SU-DHL-6 (cell line): Measurements from ENCODE around the gene PAF1.

Source experiments
- H2AFZ ChIP-seq: fragments of 200-600 bp; sonication (generic); 2 replicates; pipeline ENCODE4 v1.6.1; 2014; ENCODE audit warnings: low read depth, mild to moderate bottlenecking, moderate library complexity, mixed read lengths, antibody characterized with exemption, low read length; ENCODE audit not compliant: severe bottlenecking
- H3F3A ChIP-seq: fragments of 200-600 bp; shearing (Covaris generic); 2 replicates; pipeline ENCODE4 v1.6.0; 2016; ENCODE audit warnings: antibody characterized with exemption, mild to moderate bottlenecking; ENCODE audit not compliant: insufficient read depth
- H3K27ac ChIP-seq: fragments of 200-600 bp; sonication (generic); 2 replicates; pipeline ENCODE4 v1.5.1; 2016; ENCODE audit warnings: low read depth, mild to moderate bottlenecking, low read length, moderate library complexity, mixed read lengths
- H3K27me3 ChIP-seq: fragments of 200-600 bp; sonication (generic), shearing (Covaris generic); 2 replicates; pipeline ENCODE4 v1.6.0; 2014; ENCODE audit warnings: mild to moderate bottlenecking, low read length
- H3K36me3 ChIP-seq: fragments of 200-600 bp; sonication (generic); 2 replicates; pipeline ENCODE4 v1.6.1; 2014; ENCODE audit warnings: mild to moderate bottlenecking, low read length, mixed read lengths
- H3K4me2 ChIP-seq: fragments of 300-600, 200-600 bp; shearing (Covaris generic), sonication (generic); 2 replicates; pipeline ENCODE4 v1.6.0; 2014; ENCODE audit warnings: low read length, low read depth, mild to moderate bottlenecking; ENCODE audit not compliant: poor library complexity, severe bottlenecking
- H3K4me3 ChIP-seq: fragments of 200-600 bp; sonication (generic); 2 replicates; pipeline ENCODE4 v1.5.1; 2014; ENCODE audit warnings: antibody characterized with exemption, low read length, mild to moderate bottlenecking, mixed read lengths; ENCODE audit not compliant: insufficient read depth, poor library complexity, severe bottlenecking
- H3K79me2 ChIP-seq: fragments of 200-600 bp; sonication (generic); 2 replicates; pipeline ENCODE4 v1.6.1; 2014; ENCODE audit warnings: mild to moderate bottlenecking, low read length, moderate library complexity; ENCODE audit not compliant: insufficient read depth
- H3K9ac ChIP-seq: fragments of 200-600 bp; sonication (generic); 2 replicates; pipeline ENCODE4 v1.7.0; 2014; ENCODE audit warnings: mild to moderate bottlenecking, low read length
- H3K9me2 ChIP-seq: fragments of 200-600 bp; sonication (generic); replicated peaks from 2 replicates; pipeline ENCODE4 v1.6.1; 2014; ENCODE audit warnings: low read length; ENCODE audit not compliant: insufficient read depth
- H3K9me3 ChIP-seq: fragments of 200-600 bp; sonication (generic); 2 replicates; pipeline ENCODE4 v1.6.1; 2014; ENCODE audit warnings: low read length, mixed read lengths; ENCODE audit not compliant: insufficient read depth
- H4K20me1 ChIP-seq: fragments of 200-600 bp; sonication (generic); 2 replicates; pipeline ENCODE4 v1.6.1; 2014; ENCODE audit warnings: low read depth, mild to moderate bottlenecking, antibody characterized with exemption, low read length, moderate library complexity, mixed read lengths
- CTCF ChIP-seq: fragments of 200-600 bp; sonication (generic); IDR thresholded peaks from one replicate; pipeline ENCODE4 v1.5.1; 2017; ENCODE audit warnings: antibody characterized with exemption, mild to moderate bottlenecking, low read length, moderate library complexity; ENCODE audit not compliant: insufficient read depth, poor library complexity, severe bottlenecking
- EZH2phosphoT487 ChIP-seq: fragments of 200-600 bp; sonication (generic), shearing (Covaris generic); conservative IDR thresholded peaks from 2 replicates; pipeline ENCODE4 v1.6.1; 2018; ENCODE audit warnings: mild to moderate bottlenecking, antibody characterized with exemption, low read length, moderate library complexity, mixed read lengths

The PAF1 gene

DNA sequence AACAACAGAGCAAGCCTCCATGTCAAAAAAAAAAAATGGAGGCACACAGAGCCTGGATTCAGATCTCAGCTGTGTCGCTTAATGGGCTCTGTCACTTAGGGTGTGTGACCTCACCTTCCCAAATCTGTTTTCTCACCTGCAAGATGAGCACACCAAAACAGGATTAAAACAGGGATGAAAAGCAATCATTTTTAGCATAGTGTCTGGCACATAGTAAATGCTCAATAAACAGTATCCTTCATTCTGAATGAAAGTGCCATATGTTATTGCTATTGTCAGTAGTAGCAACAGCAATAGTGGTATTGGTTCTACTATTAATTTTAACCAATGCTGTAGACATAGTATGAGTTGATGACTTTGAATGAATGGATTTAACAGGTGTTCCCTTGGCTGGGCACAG is 25.4 kb downstream of the PAF1 start:
- H4K20me1 ChIP-seq = no peaks in the 10 kb centered on the region
- H2AFZ ChIP-seq = no peak overlapping the region
- H3K36me3 ChIP-seq = no peaks in the 10 kb centered on the region
- H3K27ac ChIP-seq = no peak overlapping the region
- no peaks in the 10 kb centered on the region for H3K79me2 ChIP-seq
- H3K4me2 ChIP-seq = no peak overlapping the region
- H3K9me3 ChIP-seq = no peaks in the 10 kb centered on the region
- no peak overlapping the region for H3K9ac ChIP-seq
- no peaks in the 10 kb centered on the region for H3K9me2 ChIP-seq
- no peaks in the 10 kb centered on the region for H3F3A ChIP-seq
- TF ChIP-seq CTCF (no peak), EZH2phosphoT487 (no peak)
- no peak overlapping the region for H3K4me3 ChIP-seq
- H3K27me3 ChIP-seq = no peaks in the 10 kb centered on the region

DNA sequence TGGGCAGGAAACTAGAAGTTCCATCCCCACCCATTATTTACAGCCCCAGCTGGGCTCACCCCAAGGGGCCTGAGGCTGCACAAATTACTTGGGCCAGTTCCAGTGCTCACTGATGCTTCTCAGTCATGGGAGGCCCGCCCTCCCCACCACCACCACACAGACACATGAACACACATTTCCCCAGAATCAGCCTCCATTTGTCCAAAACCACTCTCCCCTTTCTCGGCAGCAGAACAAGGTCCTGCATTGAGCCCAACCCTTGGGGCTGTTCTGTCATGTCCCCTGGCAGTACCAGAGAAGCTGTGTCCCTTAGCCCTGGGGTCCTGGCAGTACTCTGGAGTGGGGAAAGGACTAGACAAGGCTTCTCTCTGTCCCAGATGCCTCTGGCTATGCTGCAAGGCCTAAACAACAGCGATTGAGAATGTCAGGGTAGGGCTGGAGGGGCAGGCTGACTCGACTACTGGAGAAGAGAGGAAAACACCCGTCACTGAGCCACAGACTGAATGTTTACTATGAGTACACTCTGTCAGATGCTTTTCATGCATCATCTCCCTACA is 26.9 kb downstream of the PAF1 start:
- Histone ChIP-seq H3K9me3 (no peaks in the 10 kb centered on the region), H4K20me1 (no peaks in the 10 kb centered on the region), H3K27ac (no peak overlapping the region), H3K9me2 (no peaks in the 10 kb centered on the region), H3K27me3 (no peaks in the 10 kb centered on the region), H3K4me3 (no peak overlapping the region), H3K79me2 (no peaks in the 10 kb centered on the region), H3K36me3 (peaks cover 4% of the 10 kb centered on the region; the same call in 1 of the 2 replicates), H2AFZ (no peak overlapping the region), H3K4me2 (no peak overlapping the region), H3F3A (no peaks in the 10 kb centered on the region), H3K9ac (no peak overlapping the region)
- TF ChIP-seq CTCF = no peak
- TF ChIP-seq EZH2phosphoT487 = no peak

GRCh38 chr19:39362682-39363657 is 27.9 kb downstream of the PAF1 start:
- Histone ChIP-seq H3K9me2 (no peaks in the 10 kb centered on the region), H3K27me3 (no peaks in the 10 kb centered on the region), H3K79me2 (no peaks in the 10 kb centered on the region), H3K36me3 (peaks cover 4% of the 10 kb centered on the region; the same call in 1 of the 2 replicates), H2AFZ (no peak overlapping the region), H3K4me2 (no peak overlapping the region), H3K9me3 (no peaks in the 10 kb centered on the region), H3K4me3 (no peak overlapping the region), H3F3A (no peaks in the 10 kb centered on the region), H3K27ac (no peak overlapping the region), H3K9ac (no peak overlapping the region), H4K20me1 (no peaks in the 10 kb centered on the region)
- no peak for TF ChIP-seq CTCF
- no peak for TF ChIP-seq EZH2phosphoT487
